Bronchial epithelial cell (primary cell): ENCODE results near the gene FAAP100. TPM values are rescaled to one million over a fixed set of nuclear protein-coding genes. Genes with fewer than 3 reads are reported as not detected.

Experiments used
- DNase-seq: peaks from one replicate; pipeline ENCODE4 v3.0.0-alpha.2; 2010; ENCODE audit warnings: low read depth
- FAIRE-seq: peaks from 2 replicates; lab custom pipeline; 2011; peaks lifted over from hg19 to GRCh38; lab: Jason Lieb, UNC
- H3K27me3 ChIP-seq: 2 replicates; pipeline ENCODE4 v1.5.1; 2011; ENCODE audit warnings: low read length; ENCODE audit not compliant: control insufficient read depth, insufficient read depth
- H3K36me3 ChIP-seq: 2 replicates; pipeline ENCODE4 v1.5.1; 2011; ENCODE audit warnings: low read length; ENCODE audit not compliant: control insufficient read depth, insufficient read depth
- H3K4me3 ChIP-seq: 2 replicates; pipeline ENCODE4 v1.5.1; 2011; ENCODE audit warnings: mild to moderate bottlenecking, low read depth, low read length, control low read depth
- total RNA-seq: library from RNA; depleted of rRNA; stranded (reverse); fragments of >200 nt; gene quantifications from 2 replicates; pipeline ENCODE4 v1.2.1, GENCODE V29; 2014
- TF ChIP-seq, protein P1 (sequence below): IDR thresholded peaks from 2 replicates; pipeline ENCODE4 v1.5.1; 2011; ENCODE audit warnings: mild to moderate bottlenecking, moderate library complexity, low read length, control low read depth, inconsistent platforms; ENCODE audit not compliant: insufficient read depth, severe bottlenecking

Gene FAAP100
- total RNA-seq, 1 donor from 2014 or later: 10.5 TPM

DNA sequence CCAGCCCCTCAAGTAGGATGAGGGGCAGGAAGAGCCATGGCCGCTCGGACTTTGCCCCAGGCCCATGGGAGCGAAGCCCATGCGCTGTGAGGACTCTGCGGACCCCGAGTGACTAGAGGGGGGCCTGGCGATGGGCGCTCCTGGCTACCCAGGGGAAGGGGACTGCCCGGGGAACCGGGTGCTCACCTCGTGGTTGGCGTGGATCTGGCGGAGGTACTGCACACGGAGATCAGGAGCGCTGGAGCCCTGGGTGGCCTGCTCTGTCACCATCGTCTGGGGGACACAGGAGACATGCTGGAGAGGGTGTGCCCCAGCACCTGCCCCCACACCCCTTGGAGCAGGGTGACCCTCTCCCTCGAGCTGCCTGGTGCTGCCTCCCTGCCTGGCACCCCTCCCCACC lies 11.0 kb downstream of the FAAP100 start:
- H3K36me3 ChIP-seq: peaks cover 27% of the 10 kb centered on the region
- TF ChIP-seq, protein P1, sequence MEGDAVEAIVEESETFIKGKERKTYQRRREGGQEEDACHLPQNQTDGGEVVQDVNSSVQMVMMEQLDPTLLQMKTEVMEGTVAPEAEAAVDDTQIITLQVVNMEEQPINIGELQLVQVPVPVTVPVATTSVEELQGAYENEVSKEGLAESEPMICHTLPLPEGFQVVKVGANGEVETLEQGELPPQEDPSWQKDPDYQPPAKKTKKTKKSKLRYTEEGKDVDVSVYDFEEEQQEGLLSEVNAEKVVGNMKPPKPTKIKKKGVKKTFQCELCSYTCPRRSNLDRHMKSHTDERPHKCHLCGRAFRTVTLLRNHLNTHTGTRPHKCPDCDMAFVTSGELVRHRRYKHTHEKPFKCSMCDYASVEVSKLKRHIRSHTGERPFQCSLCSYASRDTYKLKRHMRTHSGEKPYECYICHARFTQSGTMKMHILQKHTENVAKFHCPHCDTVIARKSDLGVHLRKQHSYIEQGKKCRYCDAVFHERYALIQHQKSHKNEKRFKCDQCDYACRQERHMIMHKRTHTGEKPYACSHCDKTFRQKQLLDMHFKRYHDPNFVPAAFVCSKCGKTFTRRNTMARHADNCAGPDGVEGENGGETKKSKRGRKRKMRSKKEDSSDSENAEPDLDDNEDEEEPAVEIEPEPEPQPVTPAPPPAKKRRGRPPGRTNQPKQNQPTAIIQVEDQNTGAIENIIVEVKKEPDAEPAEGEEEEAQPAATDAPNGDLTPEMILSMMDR: no peak
- DNase-seq (no peak), FAIRE-seq (no peak)
- H3K4me3 ChIP-seq: no peak overlapping the region
- H3K27me3 ChIP-seq: peaks cover 4% of the 10 kb centered on the region

DNA sequence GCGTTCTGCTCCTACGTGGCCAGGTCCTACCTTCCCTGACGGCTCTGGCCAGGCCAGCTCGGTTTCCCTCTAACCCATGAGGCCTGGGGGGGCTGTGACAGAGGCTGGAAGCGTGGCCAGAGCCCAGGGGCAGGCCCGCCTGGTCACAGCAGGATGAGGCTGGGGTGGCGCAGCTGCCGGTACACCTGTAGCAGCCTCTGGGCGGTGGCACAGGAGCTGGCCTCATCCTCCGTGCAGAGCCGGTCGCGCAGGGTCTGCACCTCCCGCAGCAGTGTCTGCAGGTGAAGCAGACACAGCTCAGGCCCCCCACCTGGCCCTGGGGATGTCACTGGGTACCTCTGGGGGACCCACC lies 11.5 kb downstream of the FAAP100 start:
- peaks cover 8% of the 10 kb centered on the region for H3K27me3 ChIP-seq
- DNase-seq (no peak), FAIRE-seq (no peak)
- peaks cover 23% of the 10 kb centered on the region for H3K36me3 ChIP-seq
- no peak overlapping the region for H3K4me3 ChIP-seq
- TF ChIP-seq, protein P1: no peak

DNA sequence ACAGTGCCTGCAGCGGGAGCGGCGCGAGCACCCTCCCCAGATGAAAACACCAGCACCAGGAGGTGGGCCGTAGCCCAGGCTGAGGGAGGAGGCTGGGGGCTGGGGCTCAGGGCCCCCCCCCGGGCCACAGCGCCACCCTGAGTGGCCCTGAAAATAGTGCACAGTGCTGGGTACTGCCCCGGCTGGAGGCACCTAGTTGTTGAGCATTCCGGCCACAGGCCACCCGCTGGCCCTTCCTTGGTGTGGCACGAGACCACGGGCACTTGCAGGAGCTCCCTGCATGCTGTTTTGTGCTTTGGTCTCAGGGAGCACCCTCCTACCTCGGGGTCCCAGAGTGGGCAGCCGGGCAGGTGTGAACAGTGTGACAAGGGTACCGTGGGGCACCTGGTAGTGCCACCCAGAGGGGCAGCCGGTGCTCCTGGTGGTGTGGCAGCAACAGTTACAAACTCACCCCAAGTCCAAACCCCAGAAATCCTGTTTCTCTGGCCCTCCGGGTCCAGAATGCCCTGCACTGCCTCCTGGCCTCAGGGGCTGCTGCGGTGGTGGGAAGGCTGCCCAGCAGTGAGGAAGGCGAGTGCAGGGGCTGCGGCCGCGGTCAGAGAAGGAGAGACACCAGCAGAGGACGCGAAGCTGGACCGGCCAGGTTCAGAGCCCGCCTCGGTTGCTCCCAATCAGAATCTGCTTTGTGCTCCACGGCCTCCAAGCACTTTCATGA lies 12.0 kb downstream of the FAAP100 start:
- Histone ChIP-seq H3K27me3 (peaks cover 8% of the 10 kb centered on the region), H3K36me3 (peaks cover 20% of the 10 kb centered on the region), H3K4me3 (no peak overlapping the region)
- FAIRE-seq: no peak
- DNase-seq: no peak
- TF ChIP-seq, protein P1: no peak

DNA sequence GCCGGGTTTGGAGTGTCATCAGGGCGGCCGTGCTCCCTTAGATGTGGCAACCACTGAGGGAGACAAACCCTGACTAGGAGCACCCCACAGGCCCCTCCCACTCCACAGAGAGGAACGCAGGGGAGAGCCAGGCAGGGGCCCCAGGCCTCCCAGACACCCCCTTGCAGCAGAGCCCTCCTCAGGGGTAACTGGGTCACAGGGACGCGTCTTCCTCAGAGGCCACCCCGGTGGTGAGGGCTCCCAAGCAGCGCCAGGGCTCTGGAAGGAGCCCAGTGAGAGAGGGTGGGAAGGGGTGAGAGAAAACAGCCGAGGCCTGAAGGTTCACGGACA lies 12.6 kb downstream of the FAAP100 start:
- no peak for FAIRE-seq
- peaks cover 18% of the 10 kb centered on the region for H3K36me3 ChIP-seq
- TF ChIP-seq, protein P1: no peak

DNA sequence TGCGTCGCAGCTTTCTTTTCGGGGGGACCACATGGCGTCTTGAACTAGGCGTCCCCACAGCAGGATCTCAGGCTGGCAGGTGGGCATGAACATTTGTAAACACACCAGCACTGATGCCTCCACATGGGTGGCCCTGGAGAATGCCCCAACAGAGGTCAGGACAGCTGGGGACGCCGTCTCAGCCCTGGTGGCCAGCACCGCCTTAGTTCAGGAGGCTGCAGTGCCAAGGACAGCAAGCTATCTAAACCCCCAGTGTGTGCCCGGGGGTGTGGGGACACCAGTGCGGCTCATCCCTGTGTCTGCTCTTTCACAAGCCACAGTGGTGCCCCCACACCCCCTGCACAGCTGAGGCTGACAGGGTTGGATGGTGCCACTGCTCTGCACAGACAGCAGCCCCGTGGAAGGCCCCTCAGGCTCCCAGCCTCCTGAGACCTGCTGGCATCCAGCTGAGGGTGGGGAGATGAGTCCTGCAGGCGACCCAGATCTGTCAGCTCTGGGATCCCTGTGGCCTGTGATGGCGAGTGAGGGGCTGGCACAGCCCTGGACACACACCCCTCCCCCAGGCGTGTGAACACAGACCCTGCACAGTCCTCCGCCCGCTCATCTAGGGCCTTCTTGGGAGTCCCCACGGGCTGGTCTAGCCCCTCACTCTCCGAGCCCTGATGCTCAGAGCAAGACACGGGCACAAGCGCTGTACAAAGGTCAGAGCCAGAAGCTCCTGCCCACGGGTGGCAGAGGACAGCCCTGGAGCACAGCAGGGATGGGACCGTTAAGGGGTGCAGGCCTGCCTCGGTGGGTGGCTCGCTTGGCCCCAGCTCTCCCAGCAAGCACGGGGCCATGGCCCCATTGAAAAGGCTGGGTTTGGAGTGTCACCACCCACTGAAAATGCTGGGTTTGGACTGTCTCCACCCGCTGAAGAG lies 13.2 kb downstream of the FAAP100 start:
- H3K4me3 ChIP-seq: no peak overlapping the region
- TF ChIP-seq, protein P1: no peak
- FAIRE-seq (no peak), DNase-seq (no peak)
- peaks cover 14% of the 10 kb centered on the region for H3K36me3 ChIP-seq
- H3K27me3 ChIP-seq: peaks cover 8% of the 10 kb centered on the region

More for the DNA sequence above, 12.6 kb downstream of the FAAP100 start:
- no peak for DNase-seq
- Histone ChIP-seq H3K4me3 (no peak overlapping the region), H3K27me3 (peaks cover 8% of the 10 kb centered on the region)
